K562 (cell line): ENCODE data around the gene HSPA1B. TPM values are rescaled to one million over a fixed set of nuclear protein-coding genes. Genes with fewer than 3 reads are reported as not detected.

Source experiments
- CBX5 ChIP-seq: IDR thresholded peaks from 2 replicates; pipeline ENCODE4 v1.6.1; 2014; ENCODE audit warnings: low read depth, borderline replicate concordance
- CREB5 ChIP-seq: fragments of 250-450 bp; sonication (Bioruptor Pico); IDR thresholded peaks from 2 replicates; pipeline ENCODE4 v1.5.0; 2020; ENCODE audit warnings: mild to moderate bottlenecking
- HNRNPL ChIP-seq: fragments of 200-400 bp; formaldehyde crosslinking; IDR thresholded peaks from 2 replicates; pipeline ENCODE4 v1.6.1; 2017; ENCODE audit warnings: low read depth, mild to moderate bottlenecking, low read length
- IRF2 ChIP-seq: sonication (generic); formaldehyde crosslinking; IDR thresholded peaks from 2 replicates; pipeline ENCODE4 v1.8.1; 2022; ENCODE audit warnings: mild to moderate bottlenecking, missing genetic modification reagents
- KAT2B ChIP-seq: IDR thresholded peaks from one replicate; pipeline ENCODE4 v1.6.1; 2012; ENCODE audit warnings: low read depth, mild to moderate bottlenecking, control low read depth, inconsistent platforms, low read length, moderate library complexity
- KLF16 ChIP-seq: IDR thresholded peaks from 2 replicates; pipeline ENCODE4 v1.6.1; 2016; ENCODE audit warnings: antibody characterized with exemption
- MITF ChIP-seq: IDR thresholded peaks from 2 replicates; pipeline ENCODE4 v1.6.1; 2014; ENCODE audit warnings: antibody characterized with exemption
- MTA3 ChIP-seq: fragments of 450-650 bp; formaldehyde crosslinking; IDR thresholded peaks from 2 replicates; pipeline ENCODE4 v1.6.1; 2017; ENCODE audit warnings: mild to moderate bottlenecking, borderline replicate concordance
- NEUROD1 ChIP-seq: fragments of 150-350 bp; IDR thresholded peaks from 2 replicates; pipeline ENCODE4 v1.6.1; 2014; ENCODE audit warnings: borderline replicate concordance, low read length, low read depth; ENCODE audit not compliant: partially characterized antibody
- RBBP5 ChIP-seq: fragments of 200-600 bp; sonication (generic); IDR thresholded peaks from 2 replicates; pipeline ENCODE4 v1.6.1; 2012; ENCODE audit warnings: borderline replicate concordance, mild to moderate bottlenecking, low read length, control low read depth, inconsistent platforms; ENCODE audit not compliant: insufficient read depth, poor library complexity, severe bottlenecking
- SFPQ ChIP-seq: fragments of 200-400 bp; formaldehyde crosslinking; IDR thresholded peaks from 2 replicates; pipeline ENCODE4 v1.6.1; 2017; ENCODE audit warnings: mild to moderate bottlenecking, low read depth, low read length, moderate library complexity
- SMAD2 ChIP-seq: fragments of 150-350 bp; IDR thresholded peaks from 2 replicates; pipeline ENCODE4 v1.6.1; 2014; ENCODE audit warnings: low read depth, mild to moderate bottlenecking, low read length
- SMARCE1 ChIP-seq: fragments of 450-650 bp; IDR thresholded peaks from 2 replicates; pipeline ENCODE4 v1.7.1; 2016; ENCODE audit warnings: mild to moderate bottlenecking
- TCF7L2 ChIP-seq: fragments of 150-350 bp; IDR thresholded peaks from 2 replicates; pipeline ENCODE4 v1.6.1; 2016; ENCODE audit warnings: low read depth, mild to moderate bottlenecking, low read length, moderate library complexity
- TSHZ1 ChIP-seq: fragments of 250-450 bp; sonication (Bioruptor Pico); IDR thresholded peaks from 2 replicates; pipeline ENCODE4 v1.4.0; 2020; ENCODE audit warnings: mild to moderate bottlenecking, moderate library complexity
- ZFP36 ChIP-seq: fragments of 150-350 bp; IDR thresholded peaks from 2 replicates; pipeline ENCODE4 v1.6.1; 2018; ENCODE audit warnings: low read length, low read depth; ENCODE audit not compliant: partially characterized antibody
- ZNF124 ChIP-seq: sonication (generic); formaldehyde crosslinking; IDR thresholded peaks from 2 replicates; pipeline ENCODE4 v1.8.1; 2022; ENCODE audit warnings: missing genetic modification reagents
- ZNF444 ChIP-seq: fragments of 250-450 bp; sonication (Bioruptor Pico); IDR thresholded peaks from 2 replicates; pipeline ENCODE4 v1.4.0; 2020; ENCODE audit warnings: mild to moderate bottlenecking, moderate library complexity
- ZNF561 ChIP-seq: fragments of 450-650 bp; formaldehyde crosslinking; conservative IDR thresholded peaks from 2 replicates; pipeline ENCODE4 v1.4.0; 2020; ENCODE audit warnings: mild to moderate bottlenecking, moderate library complexity
- polyA plus RNA-seq, 8 experiments: library from polyadenylated mRNA; depleted of rRNA in 4 of 8; stranded (reverse) in 5 of 8; unstranded in 3 of 8; fragments of >200 nt; fragmentation: Nextera tagmentation in 2 of 8; fragmentation: Illumina TruSeq in 1 of 8; extraction: Ambion mirVana in 2 of 8; extraction: Trizol in 1 of 8; gene quantifications; 2 replicates each; pipeline versions ENCODE4 v1.2.1 to v1.2.3, GENCODE V29; 2011 to 2014; ENCODE audit warnings: inconsistent platforms in 1 of 8, missing spikeins in 1 of 8
- total RNA-seq, 7 experiments: library from RNA; depleted of rRNA in 6 of 7; stranded (reverse); fragments of >200 nt in 6 of 7; fragmentation: Illumina TruSeq in 2 of 7; extraction: Trizol in 2 of 7; gene quantifications; 2 replicates each; pipeline versions ENCODE4 v1.2.1 to v1.2.3, GENCODE V29; 2011 to 2021; ENCODE audit warnings: low replicate concordance in 1 of 7

HSPA1B gene
- total and polyA plus RNA-seq, 9 of the 15 experiments (the other 6 are each of a cell fraction or from before 2014, with no cell fraction given) = 0.27 to 227 (median 51.2) TPM

- TF ChIP-seq CREB5 (CRISPR knock-in tag) (no peak), SFPQ (no peak), HNRNPL (no peak), CBX5 (no peak), MTA3 (peak; percentile 98), ZNF444 (CRISPR knock-in tag) (no peak), SMARCE1 (peak; percentile 75), IRF2 (CRISPR knock-in tag) (no peak), TSHZ1 (0 out of 2 replicates have a peak, but pooled peaks have one; percentile 13), RBBP5 (peak; percentile 62), ZFP36 (no peak), KLF16 (no peak), TCF7L2 (no peak), NEUROD1 (peak; percentile 98), ZNF561 (CRISPR knock-in tag) (no peak), MITF (peak; percentile 96), KAT2B (no peak), SMAD2 (no peak), ZNF124 (CRISPR knock-in tag) (no peak)
These were observed 35.1 kb downstream of the HSPA1B start, which contains the start of gene NEU1 (continued) for GRCh38 chr6:31862344-31863235.
